Stimulated activated CD8-positive, alpha-beta memory T cell treated with anti-CD3 and anti-CD28 coated beads, Interleukin-4, amount 100 ng/mL, for 1 hour (primary cell): ENCODE data around the gene CLEC10A.
"Not testable (repeated sequence)": the region's sequence is repeated elsewhere in the genome, so short reads cannot be mapped to it uniquely, and the experiment has no call there.

ENCODE experiments used
- DNase-seq, 2 donors: peaks; one replicate each; pipeline ENCODE4 v3.0.0-alpha.2; 2020; ENCODE audit warnings: low read depth in 2 of 2, low spot score in 1 of 2

CLEC10A gene, protein sequence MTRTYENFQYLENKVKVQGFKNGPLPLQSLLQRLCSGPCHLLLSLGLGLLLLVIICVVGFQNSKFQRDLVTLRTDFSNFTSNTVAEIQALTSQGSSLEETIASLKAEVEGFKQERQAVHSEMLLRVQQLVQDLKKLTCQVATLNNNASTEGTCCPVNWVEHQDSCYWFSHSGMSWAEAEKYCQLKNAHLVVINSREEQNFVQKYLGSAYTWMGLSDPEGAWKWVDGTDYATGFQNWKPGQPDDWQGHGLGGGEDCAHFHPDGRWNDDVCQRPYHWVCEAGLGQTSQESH

DNA sequence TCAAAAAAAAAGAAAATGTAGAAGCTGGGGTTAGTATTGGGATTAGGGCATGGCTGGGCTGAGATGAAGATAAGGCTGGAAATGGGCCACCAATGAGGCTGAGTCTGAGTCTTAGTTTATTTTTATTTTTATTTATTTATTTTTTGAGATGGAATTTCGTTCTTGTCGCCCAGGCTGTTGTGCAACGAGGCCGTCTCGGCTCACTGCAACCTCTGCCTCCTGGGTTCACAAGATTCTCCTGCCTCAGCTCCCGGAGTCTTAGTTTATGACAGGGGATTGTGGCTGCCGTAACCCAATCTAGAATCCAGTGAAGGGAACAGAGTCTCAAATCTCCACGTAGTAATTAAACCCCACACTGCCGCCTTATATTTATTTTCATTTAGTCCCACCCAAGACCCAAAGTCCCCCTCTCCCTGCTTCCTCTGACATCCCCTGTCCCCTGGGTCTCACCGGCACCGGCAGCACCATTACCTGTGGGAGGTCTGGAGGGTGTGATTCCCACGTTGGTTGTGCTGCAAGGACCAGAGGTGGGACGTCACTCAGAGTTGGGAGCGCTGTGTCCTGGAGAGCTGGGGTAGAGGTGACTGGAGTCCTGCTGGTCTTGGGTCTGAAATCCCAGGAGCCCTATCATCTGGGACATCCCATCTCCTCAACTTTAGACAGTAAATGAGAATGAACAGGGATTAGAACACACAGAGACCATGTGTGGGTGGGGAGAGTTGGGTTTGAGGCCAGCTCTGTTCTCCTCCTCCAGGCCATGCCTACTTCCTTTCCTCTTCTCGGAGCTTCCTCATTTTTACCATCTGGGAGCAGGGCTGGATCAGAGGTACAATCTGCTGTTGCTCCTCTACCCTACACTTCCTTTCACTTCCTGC, at the start of gene CLEC10A:
TSS of gene CLEC10A (minus strand) at position 671 of the 875 bp plus-strand sequence. CDS start 1,439 bp downstream, outside the sequence.
- no peak for DNase-seq

DNA sequence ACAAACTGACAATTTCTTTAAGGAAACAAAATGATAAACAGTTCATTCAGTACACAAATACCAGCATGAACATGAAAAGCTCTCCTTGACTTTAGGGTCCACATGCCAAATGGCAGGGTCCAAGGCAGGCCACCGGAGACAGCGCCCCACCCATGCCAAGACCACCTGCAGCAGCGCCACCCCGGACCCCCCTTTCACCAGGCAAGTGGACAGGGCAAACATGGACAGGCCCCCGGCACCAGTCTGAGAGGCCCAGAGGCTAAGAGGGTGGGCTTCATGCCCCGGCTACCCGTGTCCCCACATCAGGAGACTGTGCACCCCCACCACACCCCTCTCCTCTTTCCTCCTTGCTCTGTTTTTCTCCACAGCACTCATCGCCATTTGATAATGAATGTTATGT, 49.3 kb upstream of the CLEC10A start:
- no peak for DNase-seq

DNA sequence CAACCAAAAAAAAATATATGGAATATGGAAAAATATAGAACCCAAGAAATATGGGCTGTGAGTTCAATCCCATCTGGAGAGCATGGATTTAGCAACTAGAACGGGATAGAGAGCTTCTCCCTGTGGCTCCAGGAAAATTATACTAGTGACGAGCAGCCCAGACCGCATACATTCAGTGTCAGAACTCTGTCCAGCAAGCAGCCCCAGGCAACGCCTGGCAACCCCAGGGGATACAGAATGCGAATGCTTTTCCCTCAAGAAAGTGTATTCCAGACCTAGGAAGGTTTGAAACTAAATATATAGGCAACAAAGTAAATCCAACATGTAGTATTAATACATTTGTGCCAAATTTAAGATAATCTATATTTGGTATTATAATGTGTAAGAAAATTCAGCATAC, 48.1 kb upstream of the CLEC10A start:
- no peak for DNase-seq

DNA sequence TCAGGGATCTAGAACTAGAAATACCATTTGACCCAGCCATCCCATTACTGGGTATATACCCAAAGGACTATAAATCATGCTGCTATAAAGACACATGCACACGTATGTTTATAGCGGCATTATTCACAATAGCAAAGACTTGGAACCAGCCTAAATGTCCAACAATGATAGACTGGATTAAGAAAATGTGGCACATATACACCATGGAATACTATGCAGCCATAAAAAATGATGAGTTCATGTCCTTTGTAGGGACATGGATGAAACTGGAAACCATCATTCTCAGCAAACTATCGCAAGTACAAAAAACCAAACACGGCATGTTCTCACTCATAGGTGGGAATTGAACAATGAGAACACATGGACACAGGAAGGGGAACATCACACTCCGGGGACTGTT, 47.5 kb upstream of the CLEC10A start:
- not testable (repeated sequence) for DNase-seq

DNA sequence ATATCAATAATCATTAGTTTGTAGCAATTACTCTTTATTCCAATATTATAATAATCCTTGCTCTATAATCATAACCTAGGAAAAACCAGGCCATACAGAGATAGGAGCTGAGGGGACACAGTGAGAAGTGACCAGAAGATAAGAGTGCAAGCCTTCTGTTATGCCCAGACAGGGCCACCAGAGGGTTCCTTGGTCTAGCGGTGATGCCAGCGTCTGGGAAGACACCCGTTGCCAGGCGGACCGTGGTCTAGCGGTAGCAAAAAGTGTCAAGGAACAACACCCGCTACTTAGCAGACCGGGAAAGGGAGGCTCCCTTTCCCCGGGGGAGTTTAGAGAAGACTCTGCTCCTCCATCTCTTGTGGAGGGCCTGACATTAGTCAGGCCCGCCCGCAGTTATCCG, 46.3 kb upstream of the CLEC10A start:
- DNase-seq, result not testable (repeated sequence)

DNA sequence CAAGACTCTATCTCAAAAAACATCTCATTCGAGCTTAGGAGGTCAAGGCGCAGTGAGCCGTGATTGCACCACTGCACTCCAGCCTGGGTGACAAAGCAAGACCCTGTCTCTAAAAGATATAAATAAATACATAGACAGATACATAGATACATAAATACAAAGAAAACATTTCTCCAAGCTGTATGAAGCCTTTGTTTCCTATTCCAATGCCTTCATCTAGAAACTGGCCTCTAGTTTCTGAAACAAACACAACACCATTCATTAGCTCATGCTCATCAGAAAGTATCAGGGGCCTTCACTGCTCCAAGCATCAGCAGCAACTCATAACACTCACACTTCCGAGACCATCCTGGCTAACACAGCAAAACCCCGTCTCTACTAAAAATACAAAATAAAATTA, 44.9 kb upstream of the CLEC10A start:
- no peak for DNase-seq

DNA sequence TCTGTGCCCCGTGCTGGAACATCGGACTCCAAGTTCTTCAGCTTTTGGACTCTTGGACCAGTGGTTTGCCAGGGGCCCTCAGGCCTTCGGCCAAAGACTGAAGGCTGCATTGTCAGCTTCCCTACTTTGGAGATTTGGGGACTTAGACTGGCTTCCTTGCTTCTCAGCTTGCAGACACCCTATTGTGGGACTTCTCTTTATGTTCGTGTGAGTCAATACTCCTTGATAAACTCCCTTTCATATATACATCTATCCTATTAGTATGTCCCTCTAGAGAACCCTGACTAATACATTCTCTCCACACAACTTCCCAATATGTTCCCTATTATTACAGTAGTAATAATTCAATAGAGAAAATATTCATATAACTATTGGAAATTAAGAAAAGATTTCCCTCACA, 43.8 kb upstream of the CLEC10A start:
- DNase-seq, result no peak

DNA sequence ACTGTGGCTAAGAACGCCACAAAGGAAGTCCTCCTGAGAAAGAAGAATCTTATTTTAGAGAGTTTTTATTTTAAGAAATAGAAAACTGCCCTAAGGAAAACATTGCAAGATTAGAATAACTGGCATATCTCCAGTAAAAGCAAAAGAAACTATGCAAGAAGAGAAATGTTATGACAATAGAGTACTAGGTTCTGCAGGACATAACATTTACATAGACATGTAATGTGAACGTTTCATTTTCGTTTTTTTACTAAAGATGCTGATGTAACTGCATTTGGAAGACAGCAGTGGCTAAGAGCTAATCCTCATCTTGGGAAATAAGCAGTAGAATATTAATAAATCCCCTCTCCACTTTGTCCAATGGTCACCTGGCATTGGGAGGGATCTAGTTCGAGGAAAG, 42.3 kb upstream of the CLEC10A start:
- no peak for DNase-seq

DNA sequence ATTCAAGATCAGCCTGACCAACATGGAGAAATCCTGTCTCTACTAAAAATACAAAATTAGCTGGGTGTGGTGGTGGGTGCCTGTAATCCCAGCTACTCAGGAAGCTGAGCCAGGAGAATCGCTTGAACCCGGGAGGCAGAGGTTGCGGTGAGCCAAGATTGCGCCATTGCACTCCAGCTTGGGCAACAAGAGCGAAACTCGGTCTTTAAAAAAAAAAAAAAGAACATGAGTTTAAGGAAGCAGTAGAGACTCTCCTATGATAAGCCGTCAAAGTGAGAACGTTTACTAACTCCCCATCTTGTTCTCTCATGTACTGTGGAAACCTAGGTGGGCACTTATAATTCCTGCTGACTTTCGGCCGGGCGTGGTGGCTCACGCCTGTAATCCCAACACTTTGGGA, 40.6 kb upstream of the CLEC10A start:
- DNase-seq, result not testable (repeated sequence)

DNA sequence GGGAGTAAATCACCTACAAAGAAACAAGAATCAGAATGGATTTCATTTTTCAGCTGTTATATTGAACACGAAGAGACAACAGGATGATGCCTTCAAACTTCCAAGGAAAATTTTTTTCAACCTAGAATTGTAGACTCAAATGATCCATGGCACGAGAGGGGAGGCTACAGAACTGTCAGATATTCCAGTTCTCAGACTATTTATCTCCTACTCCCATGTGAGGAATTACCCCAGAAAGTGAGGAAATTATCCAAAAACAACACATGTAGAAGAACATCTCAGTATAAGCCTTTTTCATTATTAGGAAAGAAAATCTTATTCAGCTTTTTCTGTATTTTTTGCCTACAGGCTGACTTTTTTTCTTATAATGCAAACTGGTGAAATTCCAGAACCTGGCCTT, 40.1 kb upstream of the CLEC10A start:
- DNase-seq, result no peak

DNA sequence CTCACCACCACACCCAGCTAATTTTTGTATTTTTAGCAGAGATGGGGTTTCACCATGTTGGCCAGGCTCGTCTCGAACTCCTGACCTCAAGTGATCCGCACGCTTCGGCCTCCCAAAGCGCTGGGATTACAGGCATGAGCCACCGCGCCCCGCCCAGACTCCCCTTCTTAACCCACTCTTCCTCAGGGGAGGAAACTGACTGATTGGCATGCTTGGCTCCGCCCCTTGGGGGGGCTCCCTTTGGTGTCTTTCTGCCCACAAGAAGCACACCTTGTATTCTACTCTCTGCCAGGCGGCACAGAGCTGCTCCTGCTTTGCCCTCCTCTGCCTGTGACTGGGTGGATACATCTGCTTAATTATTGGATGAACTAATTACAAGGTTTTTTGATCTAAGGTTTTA, 39.3 kb upstream of the CLEC10A start:
- DNase-seq, result no peak

DNA sequence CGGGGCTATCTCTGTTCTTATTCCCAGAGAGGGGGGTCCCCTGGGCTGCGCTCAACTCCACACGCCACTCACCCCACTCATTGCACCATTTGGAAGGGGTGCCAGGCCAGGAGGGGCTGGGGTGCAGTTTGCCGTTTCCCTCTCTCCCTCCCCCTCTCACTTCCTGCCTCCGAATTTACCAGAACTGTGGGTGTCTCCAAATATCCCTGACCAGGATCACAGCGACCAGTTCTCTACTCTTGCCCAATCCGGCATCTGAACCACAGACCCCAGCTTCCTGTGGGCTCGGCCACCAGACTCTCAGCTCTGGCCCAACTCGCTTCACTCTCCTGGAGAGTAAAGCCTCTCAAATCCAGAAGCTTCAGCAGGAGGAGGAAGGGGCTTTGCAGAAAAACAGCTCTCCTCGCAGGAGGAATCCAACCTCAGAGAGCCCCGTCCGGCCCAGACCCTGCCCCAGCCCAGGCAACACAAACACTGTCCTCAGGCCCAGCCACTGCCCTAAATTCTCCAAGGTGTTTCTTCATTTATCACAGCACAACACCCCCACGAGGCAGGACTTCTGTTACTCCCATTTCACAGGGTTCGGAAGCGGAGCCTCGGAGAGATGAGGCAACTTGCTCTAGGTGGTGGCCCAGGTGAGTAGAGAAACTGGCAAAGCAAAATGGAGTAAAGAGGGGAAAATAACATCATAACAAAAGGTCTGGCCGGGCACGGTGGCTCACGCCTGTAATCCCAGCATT, 35.0 kb upstream of the CLEC10A start:
- no peak for DNase-seq

DNA sequence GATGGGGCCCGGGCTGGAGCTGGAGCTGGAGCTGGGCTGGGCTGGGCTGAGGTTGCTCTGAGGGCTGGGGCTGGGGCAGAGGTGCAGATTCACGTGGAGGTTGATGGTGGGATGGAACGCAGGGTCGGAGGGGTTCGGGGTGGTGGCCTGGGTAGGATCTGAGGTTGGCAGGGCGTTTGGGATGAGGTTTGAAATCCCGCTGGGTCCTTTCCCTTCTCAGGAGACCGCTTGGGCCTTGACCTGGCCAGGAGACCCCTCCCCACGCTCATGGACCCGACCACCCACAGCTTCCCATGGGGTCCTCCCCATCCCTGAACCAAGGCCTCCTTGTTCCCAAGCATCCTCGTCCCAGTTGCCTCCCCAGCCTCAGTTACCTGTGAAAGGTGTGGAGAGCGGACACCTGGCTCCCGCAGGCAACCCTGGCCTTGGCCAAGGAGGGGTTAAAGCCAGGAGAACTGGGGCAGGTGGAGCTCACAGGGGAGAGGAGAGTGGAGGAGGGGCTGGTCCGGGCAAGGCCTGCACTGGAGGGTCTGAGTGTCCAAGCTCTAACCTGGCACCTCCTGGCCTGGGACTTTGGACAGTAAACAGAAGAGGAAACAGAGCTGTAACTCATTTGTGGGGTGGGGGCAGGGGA, 34.3 kb upstream of the CLEC10A start, which contains the start of gene ASGR2:
TSS of gene ASGR2 (minus strand) at position 582 of the 634 bp plus-strand sequence. CDS start 582 bp downstream, outside the sequence.
- DNase-seq, result no peak

DNA sequence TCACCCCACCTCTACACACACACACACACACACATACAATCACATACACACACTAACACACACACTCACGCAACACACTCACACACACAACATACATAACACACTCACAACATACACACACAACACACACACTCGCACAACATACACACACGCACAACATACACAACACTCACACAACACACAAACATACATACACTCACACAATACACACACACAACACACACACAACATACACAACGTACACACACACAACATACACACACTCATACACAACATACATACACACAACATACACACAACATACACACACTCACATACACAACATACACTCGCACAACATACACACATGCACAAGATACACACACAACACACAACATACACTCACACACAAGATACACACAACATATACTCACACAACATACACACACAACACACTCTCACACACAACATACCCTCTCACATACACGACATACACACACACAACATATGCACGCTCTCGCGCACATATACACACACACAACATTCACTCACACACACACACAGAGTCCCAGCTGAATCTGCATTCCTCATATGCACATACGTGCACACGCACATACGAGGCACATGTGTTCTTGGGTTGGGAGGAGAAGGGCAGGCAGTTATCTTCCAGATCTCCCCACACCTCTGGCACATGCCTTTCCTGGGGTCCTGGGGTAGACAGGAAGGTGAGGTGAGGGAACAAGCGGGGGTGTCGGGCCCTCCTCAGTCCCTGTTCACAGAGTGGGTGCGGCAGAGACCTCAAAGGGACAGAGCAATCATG, 33.4 kb upstream of the CLEC10A start:
- DNase-seq, result no peak

DNA sequence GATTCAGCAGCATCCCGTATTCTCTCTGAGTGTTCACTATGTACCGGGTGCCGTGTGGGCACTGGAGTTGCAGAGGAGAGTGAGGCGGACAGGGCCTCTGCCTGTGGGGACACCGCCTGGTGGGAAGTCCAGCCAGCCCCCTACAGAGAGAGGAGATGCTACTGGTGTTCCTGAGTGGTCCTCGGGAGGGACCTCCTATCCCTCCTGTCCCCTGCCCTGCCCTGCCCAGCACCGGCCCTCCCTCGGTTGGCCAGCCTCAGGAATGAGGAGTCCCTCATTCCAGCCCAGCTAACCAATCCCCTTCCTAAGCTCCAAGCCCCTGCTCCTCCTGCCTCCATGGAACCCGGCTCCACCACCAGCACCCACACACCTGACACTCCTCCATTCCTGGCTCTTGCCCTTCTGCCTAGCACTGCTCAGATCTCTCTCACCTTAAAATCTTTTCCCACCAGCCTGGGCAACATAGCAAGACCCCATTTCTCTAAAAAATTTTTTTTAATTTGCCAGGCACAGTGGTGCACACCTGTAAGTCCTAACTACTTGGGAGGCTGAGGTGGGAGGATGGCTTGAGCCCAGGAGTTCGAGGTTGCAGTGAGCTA, 32.6 kb upstream of the CLEC10A start:
- no peak for DNase-seq

DNA sequence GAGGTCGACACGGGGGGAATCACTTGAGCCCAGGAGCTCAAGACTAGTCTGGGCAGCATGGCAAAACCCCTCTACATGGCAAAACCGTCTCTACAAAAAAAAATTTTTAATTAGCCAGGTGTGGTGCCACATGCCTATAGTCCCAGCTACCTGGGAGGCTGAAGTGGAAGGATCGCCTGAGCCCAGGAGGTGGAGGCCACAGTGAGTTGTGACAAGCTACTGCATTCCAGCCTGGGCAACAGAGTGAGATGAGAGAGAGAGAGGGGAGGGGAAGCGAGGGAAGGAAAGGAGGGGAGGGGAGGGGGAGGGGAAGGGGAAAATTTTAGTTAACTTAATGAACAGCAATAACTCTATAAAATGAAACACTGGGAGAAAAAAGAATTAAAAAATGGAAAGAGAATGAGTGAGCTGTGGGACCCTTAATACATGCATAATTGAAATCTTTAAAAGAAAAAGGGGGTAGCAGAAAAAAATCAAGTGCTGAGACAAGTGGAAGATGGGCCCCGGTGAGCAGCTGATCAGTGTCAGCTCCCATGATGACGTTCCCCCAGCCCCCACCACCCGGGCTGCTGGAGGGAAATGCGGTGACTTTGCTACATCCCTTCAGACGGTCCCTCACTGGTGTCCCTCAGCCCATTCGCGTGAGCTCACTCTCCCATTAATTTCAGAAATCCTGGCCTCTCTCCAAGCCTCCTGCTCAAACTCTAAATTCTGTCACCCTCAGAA, 31.9 kb upstream of the CLEC10A start:
- no peak for DNase-seq

DNA sequence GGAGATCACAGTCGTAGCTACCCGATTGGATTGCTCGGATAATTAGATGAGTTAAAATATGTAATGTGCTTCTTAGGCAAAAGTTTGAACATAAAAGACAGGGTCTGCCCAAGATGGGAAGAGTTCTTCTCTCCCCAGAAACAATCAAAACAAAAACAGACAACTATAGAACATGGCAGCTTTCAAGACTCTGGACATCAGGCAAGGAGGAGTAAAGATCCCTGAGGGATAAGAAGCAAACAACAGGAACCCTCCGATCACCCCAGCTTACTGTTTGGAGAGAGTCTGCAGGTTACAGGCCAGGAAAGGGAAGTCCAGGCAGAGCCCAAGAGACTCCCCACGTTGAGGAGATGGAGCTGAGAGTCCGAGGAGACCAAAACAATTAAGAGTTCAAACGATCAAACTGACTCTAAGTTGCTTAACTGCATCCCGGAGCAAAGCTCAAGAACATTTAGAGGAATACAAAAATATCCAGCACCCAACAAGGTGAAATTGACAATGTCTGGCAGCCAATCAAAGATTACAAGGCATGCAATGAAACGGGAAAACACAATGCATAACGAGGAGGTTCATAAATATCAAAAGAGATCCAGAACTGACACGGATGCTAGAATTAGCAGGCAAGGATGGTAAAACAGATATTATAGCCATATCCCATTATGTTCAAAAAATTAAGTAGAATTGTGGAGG, 30.7 kb upstream of the CLEC10A start:
- no peak for DNase-seq

DNA sequence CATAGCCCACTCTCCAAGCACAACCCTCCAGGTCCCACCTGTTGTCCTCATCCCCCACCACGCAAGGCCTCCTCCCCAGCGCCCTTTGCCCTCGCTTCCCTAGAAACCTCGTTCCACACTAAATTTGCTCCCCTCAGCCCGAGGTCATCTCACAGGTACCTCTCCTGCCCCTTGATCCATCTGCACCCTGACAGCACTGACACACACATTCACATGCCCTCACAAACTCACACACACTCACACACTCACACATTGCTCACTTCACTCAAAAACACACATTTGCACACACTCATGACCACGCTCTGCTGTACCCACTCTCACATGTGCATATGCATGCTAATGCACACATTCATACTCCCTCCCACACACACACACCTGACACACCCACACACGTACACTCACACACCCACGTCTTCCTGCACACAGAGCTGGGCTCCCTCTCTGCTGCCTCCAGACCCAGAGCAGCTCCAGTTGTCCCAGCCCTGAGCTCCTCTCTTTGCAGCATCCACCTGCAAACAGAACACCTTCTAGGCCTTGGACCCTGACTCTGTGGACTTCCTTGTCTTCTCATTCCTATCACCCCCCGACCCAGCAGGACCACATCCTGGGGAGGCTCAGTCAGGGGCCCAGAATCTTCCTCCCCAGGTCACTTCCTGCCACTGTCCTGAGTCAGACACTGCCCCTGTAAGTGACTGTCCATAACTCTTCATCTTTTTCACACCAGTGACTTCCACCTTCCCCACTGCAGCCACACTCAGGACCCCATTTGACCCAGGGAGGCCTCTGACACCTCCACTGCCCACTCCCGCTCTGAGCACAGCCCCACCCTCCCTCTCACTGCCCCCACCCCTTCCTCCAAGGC, 29.6 kb upstream of the CLEC10A start:
- DNase-seq, result no peak
